HepG2 (cell line): ENCODE data around the gene BTRC. TPM values are rescaled to one million over a fixed set of nuclear protein-coding genes. Genes with fewer than 3 reads are reported as not detected.

Source experiments
- ATAC-seq: fragments of 200-7000 bp; cut with Tn5 transposase; 3 replicates; pipeline ENCODE4 v1.9.1; 2020; ENCODE audit warnings: mild to moderate bottlenecking, moderate library complexity
- BruUV-seq: library from RNA; stranded (reverse); fragments of 400-500 nt; replicated peaks from 2 replicates; lab custom pipeline; 2021; lab: Mats Ljungman, UMichigan
- CTCF ChIA-PET: fragments of 300-600 bp; formaldehyde crosslinking; extraction: SDS; loops from one replicate; lab custom pipeline; 2021; ENCODE audit warnings: low total read pairs, inconsistent platforms, low intra/inter-chr PET ratio; lab: Yijun Ruan, JAX
- POLR2A ChIA-PET: fragments of 350-600 bp; sonication (Branson Sonifier 250); formaldehyde crosslinking; loops from one replicate; lab custom pipeline; 2020; ENCODE audit warnings: antibody characterized with exemption, inconsistent platforms; lab: Yijun Ruan, JAX
- DNase-seq: peaks from one replicate; pipeline ENCODE4 v3.0.0-alpha.2; 2015; ENCODE audit warnings: low spot score
- FAIRE-seq: peaks from 3 replicates; lab custom pipeline; 2011; peaks lifted over from hg19 to GRCh38; lab: Jason Lieb, UNC
- H2AFZ ChIP-seq: one replicate; pipeline ENCODE4 v1.6.1; 2011; ENCODE audit warnings: low read length, inconsistent platforms
- H3K27ac ChIP-seq: fragments of 300-600 bp; 3 replicates; pipeline ENCODE4 v1.8.0; 2011; ENCODE audit warnings: mixed run types, mild to moderate bottlenecking, mixed read lengths, low read length, inconsistent platforms; ENCODE audit not compliant: insufficient read depth; ENCODE audit errors: extremely low read length
- H3K27me3 ChIP-seq, 2 experiments: fragments of 200-600 bp in 1 of 2; 2 replicates in 1 of 2; 3 replicates in 1 of 2; pipeline versions ENCODE4 v1.6.0 to v1.8.0; 2011; ENCODE audit warnings: low read length in 2 of 2, mild to moderate bottlenecking in 2 of 2, moderate library complexity in 2 of 2, inconsistent platforms in 1 of 2; ENCODE audit not compliant: insufficient read depth in 2 of 2, control insufficient read depth in 1 of 2
- H3K36me3 ChIP-seq, 2 experiments: fragments of 200-600 bp in 1 of 2; replicated peaks in 1 of 2; 2 replicates in 1 of 2; 3 replicates in 1 of 2; pipeline versions ENCODE4 v1.5.1 to v1.8.0; 2011; ENCODE audit warnings: low read length in 2 of 2, inconsistent platforms in 1 of 2; ENCODE audit not compliant: insufficient read depth in 2 of 2, control insufficient read depth in 1 of 2
- H3K4me1 ChIP-seq: 2 replicates; pipeline ENCODE4 v1.5.1; 2012; ENCODE audit warnings: low read length, inconsistent platforms; ENCODE audit not compliant: insufficient read depth
- H3K4me2 ChIP-seq: 2 replicates; pipeline ENCODE4 v1.6.0; 2011; ENCODE audit warnings: low read depth, low read length, inconsistent platforms
- H3K4me3 ChIP-seq, 3 experiments: fragments of 200-600 bp in 1 of 3; sonication (generic), shearing (Covaris generic) in 1 of 3; replicated peaks in 1 of 3; 2 replicates each; pipeline ENCODE4 v1.5.1; 2011 to 2016; ENCODE audit warnings: low read length in 3 of 3, inconsistent platforms in 2 of 3, low read depth in 2 of 3, mild to moderate bottlenecking in 2 of 3, control low read depth in 1 of 3, mixed read lengths in 1 of 3; ENCODE audit not compliant: insufficient read depth in 1 of 3
- H3K79me2 ChIP-seq: one replicate; pipeline ENCODE4 v1.6.1; 2011; ENCODE audit warnings: low read length, inconsistent platforms; ENCODE audit not compliant: insufficient read depth
- H3K9ac ChIP-seq: 2 replicates; pipeline ENCODE4 v1.6.0; 2011; ENCODE audit warnings: mild to moderate bottlenecking, low read depth, low read length, inconsistent platforms; ENCODE audit not compliant: insufficient read depth
- H3K9me3 ChIP-seq: 2 replicates; pipeline ENCODE4 v1.5.1; 2012; ENCODE audit warnings: mild to moderate bottlenecking, low read length
- H4K20me1 ChIP-seq: 2 replicates; pipeline ENCODE4 v1.6.0; 2011; ENCODE audit warnings: inconsistent platforms, mild to moderate bottlenecking, low read length, moderate library complexity; ENCODE audit not compliant: insufficient read depth
- AFF4 ChIP-seq: sonication (generic); formaldehyde crosslinking; IDR thresholded peaks from 2 replicates; pipeline ENCODE4 v1.4.0; 2020; ENCODE audit warnings: missing genetic modification reagents
- ATF5 ChIP-seq: sonication (generic); formaldehyde crosslinking; IDR thresholded peaks from 2 replicates; pipeline ENCODE4 v1.4.0; 2020; ENCODE audit warnings: mild to moderate bottlenecking, low read depth, missing genetic modification reagents
- FOSL2 ChIP-seq: sonication (generic); formaldehyde crosslinking; IDR thresholded peaks from 2 replicates; pipeline ENCODE4 v1.4.0; 2020; ENCODE audit warnings: missing genetic modification reagents
- GFI1 ChIP-seq: sonication (generic); formaldehyde crosslinking; IDR thresholded peaks from 2 replicates; pipeline ENCODE4 v1.5.0; 2020; ENCODE audit warnings: missing genetic modification reagents, mild to moderate bottlenecking, borderline replicate concordance
- GMEB2 ChIP-seq: IDR thresholded peaks from 2 replicates; pipeline ENCODE4 v1.6.1; 2016; ENCODE audit warnings: missing biosample characterization, missing genetic modification reagents, low read depth
- KAT2B ChIP-seq: fragments of 150-350 bp; IDR thresholded peaks from 2 replicates; pipeline ENCODE4 v1.6.1; 2014; ENCODE audit warnings: low read depth, low read length, borderline replicate concordance
- LBX2 ChIP-seq: sonication (generic); formaldehyde crosslinking; IDR thresholded peaks from 2 replicates; pipeline ENCODE4 v1.5.0; 2020; ENCODE audit warnings: missing genetic modification reagents, mild to moderate bottlenecking, borderline replicate concordance
- MAFG ChIP-seq: sonication (generic); formaldehyde crosslinking; IDR thresholded peaks from 2 replicates; pipeline ENCODE4 v1.5.1; 2020; ENCODE audit warnings: mild to moderate bottlenecking, missing genetic modification reagents
- RARG ChIP-seq: sonication (generic); formaldehyde crosslinking; IDR thresholded peaks from 2 replicates; pipeline ENCODE4 v1.4.0; 2020; ENCODE audit warnings: low read depth, mild to moderate bottlenecking, missing genetic modification reagents
- RXRA ChIP-seq: sonication (generic); formaldehyde crosslinking; IDR thresholded peaks from 2 replicates; pipeline ENCODE4 v1.5.1; 2020; ENCODE audit warnings: missing genetic modification reagents
- SETDB1 ChIP-seq: sonication (generic); formaldehyde crosslinking; IDR thresholded peaks from 2 replicates; pipeline ENCODE4 v1.5.1; 2020; ENCODE audit warnings: missing genetic modification reagents, mild to moderate bottlenecking, borderline replicate concordance
- U2AF1 ChIP-seq: fragments of 200-400 bp; formaldehyde crosslinking; optimal IDR thresholded peaks from 2 replicates; pipeline ENCODE3; 2017; ENCODE audit warnings: mild to moderate bottlenecking, low read depth, low read length
- ZBTB7A ChIP-seq: sonication (generic); formaldehyde crosslinking; IDR thresholded peaks from 2 replicates; pipeline ENCODE4 v1.8.0; 2022; ENCODE audit warnings: mild to moderate bottlenecking, missing genetic modification reagents
- ZNF282 ChIP-seq: fragments of 450-650 bp; IDR thresholded peaks from 2 replicates; pipeline ENCODE4 v1.6.1; 2018; ENCODE audit not compliant: partially characterized antibody
- ZNF329 ChIP-seq: sonication (generic); formaldehyde crosslinking; IDR thresholded peaks from 2 replicates; pipeline ENCODE4 v1.9.0; 2021; ENCODE audit warnings: low read depth, mild to moderate bottlenecking, missing genetic modification reagents
- ZNF510 ChIP-seq: sonication (generic); formaldehyde crosslinking; IDR thresholded peaks from 2 replicates; pipeline ENCODE4 v1.4.0; 2020; ENCODE audit warnings: low read depth, mild to moderate bottlenecking, missing genetic modification reagents
- ZNF747 ChIP-seq: sonication (generic); formaldehyde crosslinking; IDR thresholded peaks from 2 replicates; pipeline ENCODE4 v1.8.1; 2023; ENCODE audit warnings: missing genetic modification reagents, mild to moderate bottlenecking, borderline replicate concordance
- ZNF776 ChIP-seq: sonication (generic); formaldehyde crosslinking; IDR thresholded peaks from 2 replicates; pipeline ENCODE4 v1.4.0; 2020; ENCODE audit warnings: mild to moderate bottlenecking, missing genetic modification reagents
- ZNF780A ChIP-seq: sonication (generic); formaldehyde crosslinking; IDR thresholded peaks from 2 replicates; pipeline ENCODE4 v1.8.0; 2022; ENCODE audit warnings: mild to moderate bottlenecking, missing genetic modification reagents, moderate library complexity
- ZNF788 ChIP-seq: sonication (generic); formaldehyde crosslinking; IDR thresholded peaks from 2 replicates; pipeline ENCODE4 v1.5.0; 2020; ENCODE audit warnings: mild to moderate bottlenecking, missing genetic modification reagents, borderline replicate concordance
- in situ Hi-C: cut with HindIII; loops from 2 replicates; pipeline ENCODE4 v1.10.0; 2017; ENCODE audit warnings: low pct_unique_long_range_greater_than_20kb; ENCODE audit not compliant: extremely low pct_ligation_motif_present
- intact Hi-C: fragments of 100-400 bp; cut with micrococcal nuclease; formaldehyde crosslinking; loops from one replicate; pipeline ENCODE4 v1.10.0; 2022; ENCODE audit not compliant: unreplicated experiment
- polyA plus RNA-seq, 8 experiments: library from polyadenylated mRNA; depleted of rRNA in 3 of 8; stranded (reverse) in 7 of 8; unstranded in 1 of 8; fragments of >200 nt; fragmentation: Illumina TruSeq in 4 of 8; extraction: Trizol in 4 of 8; gene quantifications; 2 replicates each; pipeline versions ENCODE4 v1.2.1 to v1.2.3, GENCODE V29; 2011 to 2016; ENCODE audit warnings: low read depth in 4 of 8, missing spikeins in 1 of 8, mixed read lengths in 1 of 8; ENCODE audit not compliant: insufficient read depth in 1 of 8
- total RNA-seq, 5 experiments: library from RNA; depleted of rRNA; stranded (reverse); fragments of >200 nt; fragmentation: Illumina TruSeq; extraction: Trizol; gene quantifications; 2 replicates each; pipeline ENCODE4 v1.2.3, GENCODE V29; 2016; ENCODE audit warnings: low read depth in 1 of 5

Gene BTRC
- total and polyA plus RNA-seq, 2 of the 13 experiments (the other 11 are each of a cell fraction or from before 2014, with no cell fraction given): 12.0 to 14.4 TPM

GRCh38 chr10:101507828-101508227, 153.9 kb downstream of the BTRC start (continued):
- TF ChIP-seq ZNF329 (CRISPR knock-in tag) (no peak), KAT2B (no peak), U2AF1 (no peak), ZNF780A (CRISPR knock-in tag) (no peak), SETDB1 (CRISPR knock-in tag) (no peak), ZBTB7A (CRISPR knock-in tag) (no peak)
- TF ChIP-seq, all 625 proteins: peak for 0

- Histone ChIP-seq H3K9ac (no peak overlapping the region), H3K79me2 (no peaks in the 10 kb centered on the region), H2AFZ (no peak overlapping the region), H3K27me3 (no peaks in the 10 kb centered on the region), H3K4me2 (no peak overlapping the region), H3K4me3 (no peak overlapping the region), H3K4me1 (no peaks in the 10 kb centered on the region), H3K9me3 (no peaks in the 10 kb centered on the region), H3K36me3 (no peaks in the 10 kb centered on the region), H4K20me1 (no peaks in the 10 kb centered on the region), H3K27ac (no peak overlapping the region)
- BruUV-seq: no TSS peak
- FAIRE-seq: no peak
- intact Hi-C loops (no loop called here), in situ Hi-C loops (no loop called here)
- DNase-seq: no peak
- ChIA-PET POLR2A (no interaction called here), CTCF (no interaction called here)
- ATAC-seq: no peak
- TF ChIP-seq ZNF510 (CRISPR knock-in tag) (no peak), GFI1 (no peak), FOSL2 (no peak), RARG (CRISPR knock-in tag) (no peak), AFF4 (CRISPR knock-in tag) (no peak), ZNF282 (no peak), GMEB2 (CRISPR knock-in tag) (no peak), ZNF788 (CRISPR knock-in tag) (no peak), LBX2 (CRISPR knock-in tag) (no peak), ATF5 (CRISPR knock-in tag) (no peak), RXRA (CRISPR knock-in tag) (no peak), ZNF776 (CRISPR knock-in tag) (no peak), ZNF747 (no peak), MAFG (CRISPR knock-in tag) (no peak)
Observed at GRCh38 chr10:101511938-101512337, 158.0 kb downstream of the BTRC start.
